HCT116 (cell line): ENCODE data around the gene HOXC11. TPM values are rescaled to one million over a fixed set of nuclear protein-coding genes. Genes with fewer than 3 reads are reported as not detected.

ENCODE experiments used
- ATAC-seq: fragments of 200-7000 bp; cut with Tn5 transposase; 2 replicates; pipeline ENCODE4 v1.9.1; 2020; ENCODE audit warnings: mild to moderate bottlenecking, moderate library complexity
- BruUV-seq: library from RNA; stranded (reverse); fragments of 400-500 nt; replicated peaks from 2 replicates; lab custom pipeline; 2021; lab: Mats Ljungman, UMichigan
- CTCF ChIA-PET: fragments of 300-600 bp; sonication (Branson Sonifier 250); formaldehyde crosslinking; loops from one replicate; lab custom pipeline; 2021; ENCODE audit warnings: antibody characterized with exemption; lab: Charles Lee
- POLR2A ChIA-PET: fragments of 300-600, 350-600 bp; sonication (Branson Sonifier 250); formaldehyde crosslinking; loops from one replicate; lab custom pipeline; 2021; ENCODE audit warnings: antibody characterized with exemption; lab: Charles Lee
- RAD21 ChIA-PET, 2 experiments: fragments of 300-600 bp; sonication (Branson Sonifier 250); formaldehyde crosslinking; loops; one replicate each; lab custom pipeline; 2023; ENCODE audit warnings: low total read pairs in 2 of 2; ENCODE audit not compliant: uncharacterized antibody in 2 of 2, unreplicated experiment in 2 of 2, low non-redundant PET in 1 of 2; lab: Charles Lee
- DNase-seq: peaks from one replicate; pipeline ENCODE4 v3.0.0-alpha.2; 2010; ENCODE audit warnings: low read depth, low spot score
- H2AFZ ChIP-seq: fragments of 200-600 bp; shearing (Covaris generic), sonication (generic); 2 replicates; pipeline ENCODE4 v1.6.1; 2017; ENCODE audit warnings: low read depth, mixed run types, mixed read lengths, antibody characterized with exemption, low read length; ENCODE audit not compliant: poor library complexity, severe bottlenecking
- H3K27ac ChIP-seq: 2 replicates; pipeline ENCODE4 v1.5.1; 2012; ENCODE audit warnings: low read depth, low read length
- H3K27me3 ChIP-seq: fragments of 200-600 bp; sonication (generic); 2 replicates; pipeline ENCODE4 v1.6.1; 2016; ENCODE audit warnings: mixed run types, low read length, mixed read lengths; ENCODE audit not compliant: insufficient read depth
- H3K36me3 ChIP-seq, 2 experiments: fragments of 200-500 bp in 1 of 2; fragments of 200-600 bp in 1 of 2; sonication (Bioruptor generic) in 1 of 2; sonication (generic) in 1 of 2; 2 replicates each; pipeline versions ENCODE4 v1.5.1 to v1.6.1; 2014 to 2016; ENCODE audit warnings: low read length in 2 of 2, inconsistent platforms in 1 of 2, mixed read lengths in 1 of 2, mixed run types in 1 of 2; ENCODE audit not compliant: insufficient read depth in 2 of 2, control insufficient read depth in 1 of 2
- H3K4me1 ChIP-seq, 2 experiments: fragments of 200-600 bp in 1 of 2; sonication (generic) in 1 of 2; 2 replicates each; pipeline versions ENCODE4 v1.5.1 to v1.6.1; 2012 to 2017; ENCODE audit warnings: low read length in 2 of 2, inconsistent platforms in 1 of 2, mild to moderate bottlenecking in 1 of 2, mixed read lengths in 1 of 2, mixed run types in 1 of 2, moderate library complexity in 1 of 2; ENCODE audit not compliant: insufficient read depth in 2 of 2, control insufficient read depth in 1 of 2
- H3K4me2 ChIP-seq: fragments of 200-600 bp; sonication (generic); 2 replicates; pipeline ENCODE4 v1.6.1; 2017; ENCODE audit warnings: mixed run types, low read length, mixed read lengths
- H3K4me3 ChIP-seq, 2 experiments: fragments of 200-600 bp in 1 of 2; sonication (generic) in 1 of 2; replicated peaks in 1 of 2; 2 replicates each; pipeline ENCODE4 v1.5.1; 2011 to 2016; ENCODE audit warnings: low read length in 2 of 2, control low read depth in 1 of 2, low read depth in 1 of 2, mild to moderate bottlenecking in 1 of 2, mixed read lengths in 1 of 2, mixed run types in 1 of 2
- H3K79me2 ChIP-seq: fragments of 200-600 bp; sonication (generic); 2 replicates; pipeline ENCODE4 v1.6.1; 2017; ENCODE audit warnings: mild to moderate bottlenecking, mixed run types, low read length, moderate library complexity, mixed read lengths; ENCODE audit not compliant: insufficient read depth
- H3K9ac ChIP-seq: fragments of 200-600 bp; sonication (generic); 2 replicates; pipeline ENCODE4 v1.6.1; 2016; ENCODE audit warnings: low read length, mixed read lengths
- H3K9me2 ChIP-seq: fragments of 200-600 bp; sonication (generic), shearing (Covaris generic); 2 replicates; pipeline ENCODE4 v1.6.1; 2017; ENCODE audit warnings: mixed run types, mild to moderate bottlenecking, moderate library complexity; ENCODE audit not compliant: insufficient read depth
- H3K9me3 ChIP-seq, 2 experiments: fragments of 200-500 bp in 1 of 2; fragments of 200-600 bp in 1 of 2; sonication (Bioruptor generic) in 1 of 2; sonication (generic) in 1 of 2; 2 replicates each; pipeline ENCODE4 v1.6.1; 2014 to 2017; ENCODE audit warnings: low read length in 2 of 2, mixed read lengths in 2 of 2, inconsistent platforms in 1 of 2, low read depth in 1 of 2, mild to moderate bottlenecking in 1 of 2, mixed run types in 1 of 2, moderate library complexity in 1 of 2; ENCODE audit not compliant: control insufficient read depth in 1 of 2, insufficient read depth in 1 of 2
- H4K20me1 ChIP-seq: fragments of 200-600 bp; sonication (generic), shearing (Covaris generic); 2 replicates; pipeline ENCODE4 v1.6.1; 2017; ENCODE audit warnings: mixed run types, mild to moderate bottlenecking, moderate library complexity; ENCODE audit not compliant: insufficient read depth
- CBX3 ChIP-seq: IDR thresholded peaks from 2 replicates; pipeline ENCODE4 v1.6.1; 2012; ENCODE audit warnings: low read depth
- CEBPB ChIP-seq: IDR thresholded peaks from 2 replicates; pipeline ENCODE4 v1.6.1; 2012; ENCODE audit warnings: low read depth
- EGR1 ChIP-seq: IDR thresholded peaks from 2 replicates; pipeline ENCODE4 v1.6.1; 2012; ENCODE audit warnings: low read depth
- EZH2phosphoT487 ChIP-seq: fragments of 200-600 bp; IDR thresholded peaks from 2 replicates; pipeline ENCODE4 v1.6.1; 2018; ENCODE audit warnings: antibody characterized with exemption, borderline replicate concordance
- FOSL1 ChIP-seq: IDR thresholded peaks from 2 replicates; pipeline ENCODE4 v1.6.1; 2012; ENCODE audit warnings: low read depth
- SIN3A ChIP-seq: IDR thresholded peaks from 2 replicates; pipeline ENCODE4 v1.6.1; 2012; ENCODE audit warnings: low read depth
- SP1 ChIP-seq: IDR thresholded peaks from 2 replicates; pipeline ENCODE4 v1.6.1; 2012; ENCODE audit warnings: low read depth
- SRF ChIP-seq: IDR thresholded peaks from 2 replicates; pipeline ENCODE4 v1.6.1; 2012; ENCODE audit warnings: low read depth
- ZFX ChIP-seq: fragments of 450-650 bp; IDR thresholded peaks from 2 replicates; pipeline ENCODE4 v1.6.1; 2017
- intact Hi-C: fragments of 100-400 bp; cut with micrococcal nuclease; formaldehyde crosslinking; loops from 2 replicates; pipeline ENCODE4 v1.10.0; 2022
- total RNA-seq: library from RNA; stranded (reverse); gene quantifications from one replicate; pipeline ENCODE4 v1.2.1, GENCODE V29; 2021; ENCODE audit not compliant: unreplicated experiment
- TF ChIP-seq, protein P1 (sequence below): IDR thresholded peaks from 2 replicates; pipeline ENCODE4 v1.6.1; 2012; ENCODE audit warnings: low read depth
- TF ChIP-seq, protein P2 (sequence below): IDR thresholded peaks from 2 replicates; pipeline ENCODE4 v1.6.1; 2011; ENCODE audit warnings: mild to moderate bottlenecking, low read length, moderate library complexity; ENCODE audit not compliant: insufficient replicate concordance; ENCODE audit errors: extremely low read depth
- TF ChIP-seq, protein P3 (sequence below): IDR thresholded peaks from 2 replicates; pipeline ENCODE4 v1.6.1; 2012

The HOXC11 gene
- total RNA-seq, 1 experiment from 2014 or later, result 0.22 TPM

DNA sequence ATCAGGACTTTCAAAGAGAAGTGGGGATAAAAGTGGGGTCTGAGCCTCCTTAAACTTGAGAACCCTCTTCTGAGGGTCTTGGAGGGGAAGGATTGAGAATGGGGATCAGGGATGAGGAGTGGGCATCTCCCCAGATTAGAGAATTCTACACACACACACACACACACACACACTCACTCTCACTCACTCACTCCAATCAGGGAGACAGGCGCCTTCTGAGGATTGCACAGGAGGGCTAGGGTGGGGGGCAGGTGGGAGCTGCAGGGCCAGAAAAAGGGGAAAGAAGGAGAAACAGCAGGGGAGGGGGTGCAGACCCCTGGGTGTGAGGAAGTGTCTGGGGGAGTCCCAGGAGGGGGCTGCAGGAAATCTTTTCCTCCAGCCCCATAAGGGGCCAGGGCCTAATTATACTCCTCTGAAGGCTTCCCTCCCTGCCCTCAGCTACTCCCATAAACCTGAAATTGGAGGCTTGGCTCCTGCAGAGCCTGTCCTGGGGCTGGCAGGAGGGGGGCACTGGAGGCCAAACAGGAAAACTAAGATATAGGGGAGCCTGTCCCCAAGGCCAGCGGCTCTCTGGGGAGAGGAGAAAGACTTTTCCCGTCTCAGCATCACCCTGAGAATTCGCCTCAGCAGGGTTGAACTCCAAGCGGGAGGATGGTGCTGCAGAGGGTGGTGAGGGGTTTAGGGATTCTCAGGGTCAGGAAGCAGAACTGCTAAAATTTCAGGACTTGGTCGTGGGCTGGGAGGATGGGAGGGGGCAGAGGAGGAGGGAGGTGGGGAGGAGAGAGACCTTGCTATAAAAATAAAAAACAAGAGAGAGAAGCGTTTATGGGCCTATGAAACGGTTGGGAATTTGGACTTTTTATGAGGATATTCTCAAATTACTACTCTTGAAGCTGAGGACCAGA is 28.6 kb downstream of the HOXC11 start:
- Histone ChIP-seq H3K9ac (peak overlapping the region; percentile 94), H3K27me3 (no peaks in the 10 kb centered on the region), H3K9me3 (no peaks in the 10 kb centered on the region), H3K4me2 (peak overlapping the region; percentile 88), H3K27ac (no peak overlapping the region; the same call in 1 of the 2 replicates), H3K4me1 (peaks cover 17 to 37% of the 10 kb centered on the region in 2 experiments), H3K4me3 (peak overlapping the region; percentile 82 to 84), H4K20me1 (no peaks in the 10 kb centered on the region), H3K36me3 (peaks cover 0 to 6% of the 10 kb centered on the region in 2 experiments; a peak in 1 of 4 replicates), H3K9me2 (no peaks in the 10 kb centered on the region), H2AFZ (no peak overlapping the region)
- BruUV-seq, result no TSS peak
- intact Hi-C loops, result no loop called here
- POLR2A ChIA-PET, result interaction anchor here (1.8 kb wide), 1 partner anchor 16 kb away, joined by 23 read pairs; no protein-coding TSS in a partner anchor
- no peak for ATAC-seq
- no peak for DNase-seq
- RAD21 ChIA-PET, result no interaction called here
- CTCF ChIA-PET, result interaction anchor here (0.7 to 4.7 kb wide), 5 partner anchors 17 to 206 kb away, joined by 3 to 22 read pairs (median 5); partner anchors contain the start of gene HOXC10
- no peak for TF ChIP-seq CEBPB
- TF ChIP-seq, all 23 proteins: peak for 0
- H3K79me2 ChIP-seq, result peaks cover 40% of the 10 kb centered on the region

DNA sequence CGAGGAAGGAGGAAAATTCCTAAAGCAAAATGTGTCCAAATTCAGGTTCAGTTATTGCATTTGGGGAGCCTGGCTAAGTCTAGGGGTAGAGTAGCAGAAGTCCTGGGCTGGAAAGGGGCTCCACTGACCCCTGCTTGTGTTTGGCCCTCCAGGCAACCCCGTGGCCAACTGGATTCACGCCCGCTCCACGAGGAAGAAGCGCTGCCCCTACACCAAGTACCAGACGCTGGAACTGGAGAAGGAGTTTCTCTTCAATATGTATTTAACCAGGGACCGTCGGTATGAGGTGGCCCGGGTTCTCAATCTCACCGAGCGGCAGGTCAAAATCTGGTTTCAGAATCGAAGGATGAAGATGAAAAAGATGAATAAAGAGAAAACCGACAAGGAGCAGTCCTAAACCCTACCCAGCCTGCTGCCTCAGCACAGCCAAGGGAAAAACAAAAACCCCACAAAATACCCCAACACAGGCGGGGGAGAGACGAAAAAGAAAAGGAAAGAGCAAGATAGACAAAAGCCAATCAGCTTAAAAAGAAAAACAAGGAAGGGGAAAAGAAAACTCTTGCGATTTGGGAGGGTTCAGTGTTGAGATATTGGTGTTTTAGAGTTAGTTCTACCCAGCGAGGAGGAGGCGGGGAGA is 29.5 kb downstream of the HOXC11 start:
- no peak overlapping the region for H3K27ac ChIP-seq
- CTCF ChIA-PET, result interaction anchor here (1.0 to 2.2 kb wide), 4 partner anchors 17 to 199 kb away, joined by 3 to 8 read pairs (median 6); partner anchors contain the start of gene HOXC10
- H4K20me1 ChIP-seq, result no peaks in the 10 kb centered on the region
- RAD21 ChIA-PET, result no interaction called here
- no peaks in the 10 kb centered on the region for H3K27me3 ChIP-seq
- peaks cover 0 to 6% of the 10 kb centered on the region in 2 experiments; a peak in 1 of 4 replicates for H3K36me3 ChIP-seq
- H3K79me2 ChIP-seq, result peaks cover 31% of the 10 kb centered on the region
- no peak overlapping the region for H2AFZ ChIP-seq
- TF ChIP-seq EGR1, result no peak
- TF ChIP-seq SRF, result no peak
- TF ChIP-seq CEBPB, result no peak
- no peak for TF ChIP-seq FOSL1
- TF ChIP-seq SIN3A, result no peak
- TF ChIP-seq ZFX, result no peak
- TF ChIP-seq, protein P1, sequence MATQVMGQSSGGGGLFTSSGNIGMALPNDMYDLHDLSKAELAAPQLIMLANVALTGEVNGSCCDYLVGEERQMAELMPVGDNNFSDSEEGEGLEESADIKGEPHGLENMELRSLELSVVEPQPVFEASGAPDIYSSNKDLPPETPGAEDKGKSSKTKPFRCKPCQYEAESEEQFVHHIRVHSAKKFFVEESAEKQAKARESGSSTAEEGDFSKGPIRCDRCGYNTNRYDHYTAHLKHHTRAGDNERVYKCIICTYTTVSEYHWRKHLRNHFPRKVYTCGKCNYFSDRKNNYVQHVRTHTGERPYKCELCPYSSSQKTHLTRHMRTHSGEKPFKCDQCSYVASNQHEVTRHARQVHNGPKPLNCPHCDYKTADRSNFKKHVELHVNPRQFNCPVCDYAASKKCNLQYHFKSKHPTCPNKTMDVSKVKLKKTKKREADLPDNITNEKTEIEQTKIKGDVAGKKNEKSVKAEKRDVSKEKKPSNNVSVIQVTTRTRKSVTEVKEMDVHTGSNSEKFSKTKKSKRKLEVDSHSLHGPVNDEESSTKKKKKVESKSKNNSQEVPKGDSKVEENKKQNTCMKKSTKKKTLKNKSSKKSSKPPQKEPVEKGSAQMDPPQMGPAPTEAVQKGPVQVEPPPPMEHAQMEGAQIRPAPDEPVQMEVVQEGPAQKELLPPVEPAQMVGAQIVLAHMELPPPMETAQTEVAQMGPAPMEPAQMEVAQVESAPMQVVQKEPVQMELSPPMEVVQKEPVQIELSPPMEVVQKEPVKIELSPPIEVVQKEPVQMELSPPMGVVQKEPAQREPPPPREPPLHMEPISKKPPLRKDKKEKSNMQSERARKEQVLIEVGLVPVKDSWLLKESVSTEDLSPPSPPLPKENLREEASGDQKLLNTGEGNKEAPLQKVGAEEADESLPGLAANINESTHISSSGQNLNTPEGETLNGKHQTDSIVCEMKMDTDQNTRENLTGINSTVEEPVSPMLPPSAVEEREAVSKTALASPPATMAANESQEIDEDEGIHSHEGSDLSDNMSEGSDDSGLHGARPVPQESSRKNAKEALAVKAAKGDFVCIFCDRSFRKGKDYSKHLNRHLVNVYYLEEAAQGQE, result no peak
- TF ChIP-seq EZH2phosphoT487, result no peak
- TF ChIP-seq, protein P2, sequence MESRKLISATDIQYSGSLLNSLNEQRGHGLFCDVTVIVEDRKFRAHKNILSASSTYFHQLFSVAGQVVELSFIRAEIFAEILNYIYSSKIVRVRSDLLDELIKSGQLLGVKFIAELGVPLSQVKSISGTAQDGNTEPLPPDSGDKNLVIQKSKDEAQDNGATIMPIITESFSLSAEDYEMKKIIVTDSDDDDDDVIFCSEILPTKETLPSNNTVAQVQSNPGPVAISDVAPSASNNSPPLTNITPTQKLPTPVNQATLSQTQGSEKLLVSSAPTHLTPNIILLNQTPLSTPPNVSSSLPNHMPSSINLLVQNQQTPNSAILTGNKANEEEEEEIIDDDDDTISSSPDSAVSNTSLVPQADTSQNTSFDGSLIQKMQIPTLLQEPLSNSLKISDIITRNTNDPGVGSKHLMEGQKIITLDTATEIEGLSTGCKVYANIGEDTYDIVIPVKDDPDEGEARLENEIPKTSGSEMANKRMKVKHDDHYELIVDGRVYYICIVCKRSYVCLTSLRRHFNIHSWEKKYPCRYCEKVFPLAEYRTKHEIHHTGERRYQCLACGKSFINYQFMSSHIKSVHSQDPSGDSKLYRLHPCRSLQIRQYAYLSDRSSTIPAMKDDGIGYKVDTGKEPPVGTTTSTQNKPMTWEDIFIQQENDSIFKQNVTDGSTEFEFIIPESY, result no peak
- TF ChIP-seq CBX3, result no peak
- no peak for TF ChIP-seq SP1
- TF ChIP-seq, protein P3, sequence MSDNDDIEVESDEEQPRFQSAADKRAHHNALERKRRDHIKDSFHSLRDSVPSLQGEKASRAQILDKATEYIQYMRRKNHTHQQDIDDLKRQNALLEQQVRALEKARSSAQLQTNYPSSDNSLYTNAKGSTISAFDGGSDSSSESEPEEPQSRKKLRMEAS, result no peak
- TF ChIP-seq, all 23 proteins: peak for 0
- DNase-seq (no peak), ATAC-seq (no peak)
- Histone ChIP-seq H3K9me3 (no peaks in the 10 kb centered on the region), H3K4me3 (no peak overlapping the region), H3K4me2 (no peak overlapping the region), H3K4me1 (peaks cover 13 to 32% of the 10 kb centered on the region in 2 experiments), H3K9me2 (no peaks in the 10 kb centered on the region), H3K9ac (no peak overlapping the region)
- intact Hi-C loops, result no loop called here
- POLR2A ChIA-PET, result no interaction called here
- no TSS peak for BruUV-seq
